SU-DHL-6 (cell line): ENCODE data around the gene HTT.

ENCODE experiments used
- H2AFZ ChIP-seq: fragments of 200-600 bp; sonication (generic); 2 replicates; pipeline ENCODE4 v1.6.1; 2014; ENCODE audit warnings: low read depth, mild to moderate bottlenecking, moderate library complexity, mixed read lengths, antibody characterized with exemption, low read length; ENCODE audit not compliant: severe bottlenecking
- H3F3A ChIP-seq: fragments of 200-600 bp; shearing (Covaris generic); 2 replicates; pipeline ENCODE4 v1.6.0; 2016; ENCODE audit warnings: antibody characterized with exemption, mild to moderate bottlenecking; ENCODE audit not compliant: insufficient read depth
- H3K27ac ChIP-seq: fragments of 200-600 bp; sonication (generic); 2 replicates; pipeline ENCODE4 v1.5.1; 2016; ENCODE audit warnings: low read depth, mild to moderate bottlenecking, low read length, moderate library complexity, mixed read lengths
- H3K27me3 ChIP-seq: fragments of 200-600 bp; sonication (generic), shearing (Covaris generic); 2 replicates; pipeline ENCODE4 v1.6.0; 2014; ENCODE audit warnings: mild to moderate bottlenecking, low read length
- H3K36me3 ChIP-seq: fragments of 200-600 bp; sonication (generic); 2 replicates; pipeline ENCODE4 v1.6.1; 2014; ENCODE audit warnings: mild to moderate bottlenecking, low read length, mixed read lengths
- H3K4me2 ChIP-seq: fragments of 300-600, 200-600 bp; shearing (Covaris generic), sonication (generic); 2 replicates; pipeline ENCODE4 v1.6.0; 2014; ENCODE audit warnings: low read length, low read depth, mild to moderate bottlenecking; ENCODE audit not compliant: poor library complexity, severe bottlenecking
- H3K4me3 ChIP-seq: fragments of 200-600 bp; sonication (generic); 2 replicates; pipeline ENCODE4 v1.5.1; 2014; ENCODE audit warnings: antibody characterized with exemption, low read length, mild to moderate bottlenecking, mixed read lengths; ENCODE audit not compliant: insufficient read depth, poor library complexity, severe bottlenecking
- H3K79me2 ChIP-seq: fragments of 200-600 bp; sonication (generic); 2 replicates; pipeline ENCODE4 v1.6.1; 2014; ENCODE audit warnings: mild to moderate bottlenecking, low read length, moderate library complexity; ENCODE audit not compliant: insufficient read depth
- H3K9ac ChIP-seq: fragments of 200-600 bp; sonication (generic); 2 replicates; pipeline ENCODE4 v1.7.0; 2014; ENCODE audit warnings: mild to moderate bottlenecking, low read length
- H3K9me2 ChIP-seq: fragments of 200-600 bp; sonication (generic); replicated peaks from 2 replicates; pipeline ENCODE4 v1.6.1; 2014; ENCODE audit warnings: low read length; ENCODE audit not compliant: insufficient read depth
- H3K9me3 ChIP-seq: fragments of 200-600 bp; sonication (generic); 2 replicates; pipeline ENCODE4 v1.6.1; 2014; ENCODE audit warnings: low read length, mixed read lengths; ENCODE audit not compliant: insufficient read depth
- H4K20me1 ChIP-seq: fragments of 200-600 bp; sonication (generic); 2 replicates; pipeline ENCODE4 v1.6.1; 2014; ENCODE audit warnings: low read depth, mild to moderate bottlenecking, antibody characterized with exemption, low read length, moderate library complexity, mixed read lengths
- CTCF ChIP-seq: fragments of 200-600 bp; sonication (generic); IDR thresholded peaks from one replicate; pipeline ENCODE4 v1.5.1; 2017; ENCODE audit warnings: antibody characterized with exemption, mild to moderate bottlenecking, low read length, moderate library complexity; ENCODE audit not compliant: insufficient read depth, poor library complexity, severe bottlenecking
- EZH2phosphoT487 ChIP-seq: fragments of 200-600 bp; sonication (generic), shearing (Covaris generic); conservative IDR thresholded peaks from 2 replicates; pipeline ENCODE4 v1.6.1; 2018; ENCODE audit warnings: mild to moderate bottlenecking, antibody characterized with exemption, low read length, moderate library complexity, mixed read lengths

Gene HTT

GRCh38 chr4:3232871-3233271 is 158.4 kb downstream of the HTT start:
- Histone ChIP-seq H3K4me3 (no peak overlapping the region), H3K9me3 (no peaks in the 10 kb centered on the region), H3K9ac (no peak overlapping the region), H3K79me2 (no peaks in the 10 kb centered on the region), H3K27ac (no peak overlapping the region), H3K4me2 (no peak overlapping the region), H3F3A (no peaks in the 10 kb centered on the region), H2AFZ (no peak overlapping the region), H3K36me3 (no peaks in the 10 kb centered on the region), H3K27me3 (no peaks in the 10 kb centered on the region), H3K9me2 (no peaks in the 10 kb centered on the region), H4K20me1 (no peaks in the 10 kb centered on the region)
- TF ChIP-seq CTCF (no peak), EZH2phosphoT487 (no peak)

- Histone ChIP-seq H4K20me1 (no peaks in the 10 kb centered on the region), H3K36me3 (no peaks in the 10 kb centered on the region)
These were observed 159.1 kb downstream of the HTT start for GRCh38 chr4:3233391-3234071.

GRCh38 chr4:3234171-3235029 is 159.9 kb downstream of the HTT start:
- Histone ChIP-seq H3K27ac (no peak overlapping the region), H3F3A (no peaks in the 10 kb centered on the region), H3K9me3 (no peaks in the 10 kb centered on the region), H3K79me2 (no peaks in the 10 kb centered on the region), H3K4me2 (no peak overlapping the region), H4K20me1 (no peaks in the 10 kb centered on the region), H3K4me3 (no peak overlapping the region), H2AFZ (no peak overlapping the region), H3K36me3 (no peaks in the 10 kb centered on the region), H3K9ac (no peak overlapping the region), H3K27me3 (no peaks in the 10 kb centered on the region), H3K9me2 (no peaks in the 10 kb centered on the region)
- no peak for TF ChIP-seq EZH2phosphoT487
- no peak for TF ChIP-seq CTCF

More at GRCh38 chr4:3233391-3234071, 159.1 kb downstream of the HTT start:
- Histone ChIP-seq H3K9me3 (no peaks in the 10 kb centered on the region), H3K9ac (no peak overlapping the region), H3K27me3 (no peaks in the 10 kb centered on the region), H3F3A (no peaks in the 10 kb centered on the region), H3K27ac (no peak overlapping the region), H2AFZ (no peak overlapping the region), H3K9me2 (no peaks in the 10 kb centered on the region), H3K4me3 (no peak overlapping the region), H3K4me2 (no peak overlapping the region), H3K79me2 (no peaks in the 10 kb centered on the region)
- TF ChIP-seq EZH2phosphoT487 (no peak), CTCF (no peak)
